Adipocyte (in vitro differentiated cells): ENCODE data around the gene EBPL.
A peak's percentile ranks its signal among the peaks of the same experiment; 100 is the strongest.

Experiments used
- DNase-seq: peaks from one replicate; pipeline ENCODE4 v3.0.0-alpha.2; 2015; ENCODE audit warnings: low read depth
- H3K27me3 ChIP-seq: replicated peaks from 2 replicates; pipeline ENCODE4 v1.7.0; 2013; ENCODE audit warnings: mild to moderate bottlenecking, low read length, moderate library complexity; ENCODE audit not compliant: control insufficient read depth, insufficient read depth
- H3K36me3 ChIP-seq: 2 replicates; pipeline ENCODE4 v1.7.0; 2013; ENCODE audit warnings: low read length, mild to moderate bottlenecking, moderate library complexity; ENCODE audit not compliant: control insufficient read depth, insufficient read depth, severe bottlenecking
- H3K4me1 ChIP-seq: 2 replicates; pipeline ENCODE4 v1.7.0; 2013; ENCODE audit warnings: mild to moderate bottlenecking, low read length, moderate library complexity; ENCODE audit not compliant: control insufficient read depth, insufficient read depth
- H3K4me3 ChIP-seq: 2 replicates; pipeline ENCODE4 v1.7.0; 2013; ENCODE audit warnings: mild to moderate bottlenecking, low read length, moderate library complexity
- H3K9ac ChIP-seq: 2 replicates; pipeline ENCODE4 v1.7.0; 2013; ENCODE audit warnings: mild to moderate bottlenecking, low read length, moderate library complexity
- H3K9me3 ChIP-seq: 2 replicates; pipeline ENCODE4 v1.7.0; 2013; ENCODE audit warnings: mild to moderate bottlenecking, low read length, moderate library complexity; ENCODE audit not compliant: control insufficient read depth

The EBPL gene

DNA sequence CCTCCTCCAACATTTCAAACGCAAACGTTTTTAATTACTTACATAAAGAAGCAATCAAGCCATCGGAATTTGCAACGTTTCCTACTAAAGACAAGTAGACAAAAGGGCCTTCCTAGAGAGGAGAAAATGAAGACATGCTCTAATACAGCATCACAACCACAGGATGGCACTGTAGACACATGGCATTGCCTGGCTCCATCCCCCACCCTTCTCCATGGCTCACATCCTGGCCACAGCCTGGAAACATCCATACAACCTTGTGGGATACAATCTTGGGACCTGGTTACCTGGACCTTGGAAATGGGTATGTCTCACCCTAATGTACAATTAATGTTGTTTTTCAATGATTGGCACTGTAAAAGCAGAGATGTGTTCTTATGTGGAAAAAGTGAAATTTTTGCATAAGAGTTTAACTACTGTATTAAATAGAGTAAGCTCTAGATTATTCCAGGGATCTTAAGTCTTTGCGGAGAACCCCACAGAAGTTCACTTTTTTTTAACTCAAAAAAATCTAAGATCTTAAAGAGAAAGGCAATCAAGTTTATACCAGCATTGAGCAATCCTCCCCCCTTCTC, 21.5 kb downstream of the EBPL start:
- H3K27me3 ChIP-seq, result no peaks in the 10 kb centered on the region
- H3K9me3 ChIP-seq, result no peaks in the 10 kb centered on the region
- no peak overlapping the region for H3K9ac ChIP-seq
- no peaks in the 10 kb centered on the region for H3K4me1 ChIP-seq
- DNase-seq, result peak; percentile 82
- H3K36me3 ChIP-seq, result peaks cover 13% of the 10 kb centered on the region
- H3K4me3 ChIP-seq, result no peak overlapping the region

- Histone ChIP-seq H3K27me3 (no peaks in the 10 kb centered on the region), H3K4me1 (no peaks in the 10 kb centered on the region), H3K9ac (no peak overlapping the region), H3K36me3 (peaks cover 15% of the 10 kb centered on the region), H3K4me3 (no peak overlapping the region), H3K9me3 (no peaks in the 10 kb centered on the region)
- peak; percentile 33 for DNase-seq
Observed at GRCh38 chr13:49667773-49668172, 23.5 kb downstream of the EBPL start.

DNA sequence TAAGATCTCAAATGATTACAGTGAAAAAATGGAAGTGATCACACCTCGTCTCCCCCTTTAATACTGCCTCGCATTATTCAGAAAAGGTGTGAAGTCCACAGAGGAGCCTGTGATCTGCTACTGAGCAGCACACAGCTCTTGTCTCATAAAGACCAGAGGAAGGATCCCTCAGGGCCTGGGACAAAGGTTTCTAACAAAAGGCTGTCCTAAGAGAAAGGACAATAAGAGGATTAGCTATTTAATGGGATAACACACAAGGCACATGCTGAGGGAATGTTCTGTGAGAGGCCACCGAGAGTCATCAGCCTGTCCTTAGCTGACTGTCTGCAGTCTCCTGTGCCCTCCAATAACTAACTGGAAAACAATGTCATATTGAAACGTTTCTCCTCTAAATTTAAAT, 26.7 kb downstream of the EBPL start:
- no peaks in the 10 kb centered on the region for H3K27me3 ChIP-seq
- no peak overlapping the region for H3K9ac ChIP-seq
- peaks cover 35% of the 10 kb centered on the region for H3K36me3 ChIP-seq
- DNase-seq, result no peak
- no peaks in the 10 kb centered on the region for H3K4me1 ChIP-seq
- H3K9me3 ChIP-seq, result no peaks in the 10 kb centered on the region
- H3K4me3 ChIP-seq, result no peak overlapping the region

- peaks cover 19% of the 10 kb centered on the region for H3K36me3 ChIP-seq
- H3K4me1 ChIP-seq, result peaks cover 6% of the 10 kb centered on the region
- H3K27me3 ChIP-seq, result no peaks in the 10 kb centered on the region
- no peak for DNase-seq
- no peaks in the 10 kb centered on the region for H3K9me3 ChIP-seq
- no peak overlapping the region for H3K9ac ChIP-seq
- no peak overlapping the region for H3K4me3 ChIP-seq
Observed at GRCh38 chr13:49657241-49657641, 34.0 kb downstream of the EBPL start.

- Histone ChIP-seq H3K4me1 (peaks cover 6% of the 10 kb centered on the region), H3K27me3 (no peaks in the 10 kb centered on the region), H3K9me3 (no peaks in the 10 kb centered on the region), H3K9ac (no peak overlapping the region), H3K36me3 (peaks cover 12% of the 10 kb centered on the region), H3K4me3 (no peak overlapping the region)
- no peak for DNase-seq
Observed at GRCh38 chr13:49655906-49656305, 35.4 kb downstream of the EBPL start.

DNA sequence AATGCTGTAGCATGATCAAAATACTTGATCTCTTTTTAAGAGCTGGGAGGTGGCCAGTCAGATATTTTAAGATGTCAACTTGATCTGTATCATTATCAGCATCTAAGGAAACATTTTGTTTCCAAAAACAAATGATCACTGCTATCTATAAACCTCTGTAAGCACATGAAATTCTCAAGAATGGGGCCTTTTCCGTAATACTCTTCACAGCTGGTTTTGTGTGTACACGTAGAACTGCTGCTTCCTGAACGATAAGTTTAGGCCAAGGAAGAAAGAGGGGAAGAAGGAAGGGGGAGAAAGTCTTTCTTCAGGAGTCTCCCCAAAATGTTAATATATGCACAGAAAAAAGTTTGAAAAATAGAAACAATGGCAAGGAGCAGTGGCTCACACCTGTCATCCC, 37.3 kb downstream of the EBPL start:
- Histone ChIP-seq H3K4me1 (peaks cover 6% of the 10 kb centered on the region), H3K36me3 (no peaks in the 10 kb centered on the region), H3K4me3 (no peak overlapping the region), H3K9ac (no peak overlapping the region), H3K27me3 (no peaks in the 10 kb centered on the region), H3K9me3 (no peaks in the 10 kb centered on the region)
- no peak for DNase-seq

GRCh38 chr13:49653478-49653877, 37.8 kb downstream of the EBPL start:
- H3K9me3 ChIP-seq, result no peaks in the 10 kb centered on the region
- H3K4me3 ChIP-seq, result no peak overlapping the region
- no peak for DNase-seq

DNA sequence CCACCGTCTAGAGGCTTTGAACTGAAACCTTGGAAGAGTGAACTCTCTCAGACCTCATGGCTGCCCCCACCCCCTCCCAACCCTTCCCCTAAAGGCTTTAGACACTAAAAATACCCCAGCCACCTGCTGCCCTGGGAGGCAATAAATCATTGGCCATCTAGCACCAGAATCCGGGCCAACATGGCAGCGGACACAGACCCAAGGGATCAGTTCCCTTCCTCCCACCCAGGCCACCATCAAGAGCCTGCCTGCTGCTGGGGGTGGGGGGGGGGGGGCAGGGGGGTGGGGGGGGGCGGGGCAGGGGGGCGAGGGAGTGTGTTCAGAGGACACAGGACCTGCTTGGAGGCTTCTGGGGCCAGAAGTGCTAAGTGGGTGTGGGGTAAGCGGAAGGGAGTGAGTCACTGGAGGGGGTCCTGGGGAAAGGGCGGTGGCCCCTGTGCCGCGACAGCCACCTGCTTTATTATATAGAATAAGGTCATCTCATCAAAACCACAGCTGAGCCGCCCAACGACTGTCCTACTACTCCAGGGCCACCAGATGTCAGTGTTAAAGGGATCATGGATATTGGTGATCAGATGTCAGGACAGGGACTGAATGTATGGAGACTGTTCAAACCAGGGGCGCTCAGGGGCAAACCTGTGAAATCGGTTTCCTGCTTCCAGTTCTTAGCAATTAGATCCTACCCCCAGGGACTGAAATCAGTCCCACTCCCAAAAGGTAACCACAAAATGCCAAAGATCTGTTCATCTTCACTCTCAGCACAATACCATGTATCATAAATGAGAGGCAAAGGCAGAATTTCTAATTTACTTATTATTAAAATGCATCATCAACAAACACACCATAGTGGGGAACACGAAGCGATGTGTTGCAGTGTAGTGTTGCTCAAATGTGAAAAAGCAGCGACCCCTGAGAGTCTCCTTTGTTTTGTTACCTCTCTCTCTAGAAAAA, 38.7 kb downstream of the EBPL start:
- Histone ChIP-seq H3K9ac (no peak overlapping the region), H3K9me3 (no peaks in the 10 kb centered on the region), H3K36me3 (no peaks in the 10 kb centered on the region), H3K4me3 (no peak overlapping the region), H3K4me1 (peaks cover 6% of the 10 kb centered on the region), H3K27me3 (no peaks in the 10 kb centered on the region)
- DNase-seq, result peak; percentile 27

More at GRCh38 chr13:49653478-49653877, 37.8 kb downstream of the EBPL start:
- Histone ChIP-seq H3K9ac (no peak overlapping the region), H3K4me1 (peaks cover 6% of the 10 kb centered on the region), H3K27me3 (no peaks in the 10 kb centered on the region), H3K36me3 (no peaks in the 10 kb centered on the region)

GRCh38 chr13:49651570-49652354, 39.5 kb downstream of the EBPL start:
- DNase-seq, result no peak
- H3K4me1 ChIP-seq, result peaks cover 6% of the 10 kb centered on the region
- no peaks in the 10 kb centered on the region for H3K36me3 ChIP-seq
- no peak overlapping the region for H3K4me3 ChIP-seq
- no peak overlapping the region for H3K9ac ChIP-seq
- H3K9me3 ChIP-seq, result no peaks in the 10 kb centered on the region
- H3K27me3 ChIP-seq, result no peaks in the 10 kb centered on the region

DNA sequence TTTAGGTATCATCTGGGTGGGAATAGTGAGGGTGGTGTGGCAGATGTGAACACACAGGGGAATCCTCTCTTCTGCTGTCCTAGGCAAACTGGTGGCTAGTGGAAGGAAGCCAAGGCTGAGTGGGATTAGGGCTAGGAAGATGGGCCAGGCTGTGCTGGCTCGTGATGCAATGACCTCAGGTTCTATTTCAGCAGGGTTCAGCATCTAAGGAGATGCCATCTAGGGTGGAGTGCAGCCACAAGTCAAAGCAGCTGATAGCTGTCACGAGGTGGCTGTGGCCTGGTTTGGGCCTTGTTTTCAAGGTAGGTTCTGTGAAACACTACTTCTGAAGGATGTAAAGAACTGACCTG, 41.3 kb downstream of the EBPL start:
- Histone ChIP-seq H3K4me3 (no peak overlapping the region), H3K27me3 (no peaks in the 10 kb centered on the region), H3K9me3 (no peaks in the 10 kb centered on the region), H3K36me3 (no peaks in the 10 kb centered on the region), H3K9ac (no peak overlapping the region), H3K4me1 (no peaks in the 10 kb centered on the region)
- DNase-seq, result no peak

DNA sequence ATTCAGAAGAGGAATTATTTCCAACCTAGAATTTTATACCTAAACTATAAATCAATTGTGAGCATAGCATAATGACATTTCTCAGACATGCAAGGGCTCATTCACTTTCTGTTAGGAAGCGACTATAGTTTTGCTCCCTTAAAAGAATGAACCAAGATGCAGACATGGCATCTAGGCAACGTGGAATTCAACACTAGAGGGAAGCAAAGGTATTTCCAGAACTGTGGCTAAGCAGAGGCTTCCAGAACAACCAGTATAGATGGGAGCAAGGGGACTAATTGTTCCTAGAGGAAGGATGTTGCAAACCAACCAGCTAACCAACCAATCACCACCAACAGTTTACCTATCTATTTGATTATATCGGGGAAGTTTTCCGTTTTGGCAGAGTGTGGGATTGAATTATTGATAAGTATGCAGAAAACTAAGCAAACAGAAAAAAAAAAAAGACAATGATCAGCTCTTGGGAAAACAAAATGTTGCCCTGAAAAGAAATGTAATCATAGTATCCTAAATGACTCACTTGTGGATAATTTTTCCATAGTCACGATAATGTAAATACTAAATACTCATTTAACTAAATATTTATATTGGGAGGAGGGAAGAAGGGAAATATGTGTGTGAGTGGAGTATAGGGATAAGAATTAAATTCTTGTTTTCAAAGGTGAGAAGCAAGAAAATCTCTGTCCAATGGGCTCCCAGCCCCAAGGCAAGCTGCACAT, 41.9 kb downstream of the EBPL start:
- no peaks in the 10 kb centered on the region for H3K4me1 ChIP-seq
- no peaks in the 10 kb centered on the region for H3K9me3 ChIP-seq
- H3K27me3 ChIP-seq, result no peaks in the 10 kb centered on the region
- no peak overlapping the region for H3K4me3 ChIP-seq
- H3K9ac ChIP-seq, result no peak overlapping the region
- DNase-seq, result peak; percentile 29
- H3K36me3 ChIP-seq, result no peaks in the 10 kb centered on the region
